ENCODE measurements around the gene TCF12.

DNA sequence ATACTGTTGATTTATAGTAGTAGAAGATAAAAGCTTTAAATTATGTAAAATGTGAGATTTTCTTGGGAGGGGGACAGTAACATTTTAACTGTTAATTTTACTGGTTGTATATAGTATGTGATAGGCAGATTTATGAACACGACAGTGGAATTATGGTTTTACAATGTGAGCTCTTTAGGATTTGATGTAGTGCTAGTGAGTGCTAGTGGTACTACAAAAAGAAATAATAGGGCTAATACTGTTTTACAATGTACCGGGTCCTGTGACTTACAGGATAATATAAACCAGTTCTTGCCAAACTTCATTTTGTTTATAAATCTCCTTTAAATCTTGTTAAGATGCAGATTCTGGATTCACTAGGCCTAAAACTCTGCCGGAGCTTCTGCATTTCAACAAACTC is 165.7 kb downstream of the TCF12 start:
- TF ChIP-seq SUZ12 (IDR thresholded peaks at IDR 0.05; ENCODE audit: extremely low read depth, insufficient read depth, insufficient read length) = no peak
- no peak for TF ChIP-seq ZNF274 (IDR thresholded peaks at IDR 0.05; ENCODE audit: low read depth, low read length)
- no peak for TF ChIP-seq YY1 (IDR thresholded peaks at IDR 0.05; ENCODE audit: insufficient read depth, insufficient read length)
